DMS114 treated with DMSO at 0.1 percent for 48 hours (cell line): Measurements from ENCODE around the gene MANBA.
A peak's percentile ranks its signal among the peaks of the same experiment; 100 is the strongest.
"Not testable (repeated sequence)": the region's sequence is repeated elsewhere in the genome, so short reads cannot be mapped to it uniquely, and the experiment has no call there.

ENCODE experiments used
- DNase-seq: peaks from one replicate; lab custom pipeline; 2025; ENCODE audit not compliant: unreplicated experiment; lab: John Stamatoyannopoulos, UW

MANBA gene

GRCh38 chr4:102764901-102765300 is 4.1 kb upstream of the MANBA start:
- no peak for DNase-seq

GRCh38 chr4:102761906-102762305 is 1.1 kb upstream of the MANBA start:
- DNase-seq = no peak

- DNase-seq = no peak
Observed at GRCh38 chr4:102761296-102761701, 531 bp upstream of the MANBA start.

- peak; percentile 5 for DNase-seq
Observed at GRCh38 chr4:102759831-102760644, 730 bp downstream of the MANBA start.

GRCh38 chr4:102758241-102759160 is 2.3 kb downstream of the MANBA start:
- no peak for DNase-seq

GRCh38 chr4:102757681-102758080 is 3.1 kb downstream of the MANBA start:
- DNase-seq = no peak

GRCh38 chr4:102754044-102754443 is 6.7 kb downstream of the MANBA start:
- DNase-seq = no peak

- no peak for DNase-seq
Observed at GRCh38 chr4:102751941-102752340, 8.8 kb downstream of the MANBA start.

- DNase-seq = not testable (repeated sequence)
Observed at GRCh38 chr4:102743352-102743751, 17.4 kb downstream of the MANBA start.

GRCh38 chr4:102738802-102739201 is 22.0 kb downstream of the MANBA start:
- DNase-seq = not testable (repeated sequence)

GRCh38 chr4:102736636-102737549 is 23.9 kb downstream of the MANBA start:
- no peak for DNase-seq

GRCh38 chr4:102735582-102735981 is 25.2 kb downstream of the MANBA start:
- no peak for DNase-seq

GRCh38 chr4:102734591-102735385 is 26.0 kb downstream of the MANBA start:
- no peak for DNase-seq

GRCh38 chr4:102734116-102734515 is 26.7 kb downstream of the MANBA start:
- DNase-seq = no peak

- DNase-seq = no peak
Observed at GRCh38 chr4:102733084-102733483, 27.7 kb downstream of the MANBA start.

- DNase-seq = no peak
Observed at GRCh38 chr4:102732678-102733077, 28.1 kb downstream of the MANBA start.

GRCh38 chr4:102730968-102731533 is 29.7 kb downstream of the MANBA start:
- no peak for DNase-seq

GRCh38 chr4:102729486-102729885 is 31.3 kb downstream of the MANBA start:
- not testable (repeated sequence) for DNase-seq

GRCh38 chr4:102726919-102727318 is 33.8 kb downstream of the MANBA start:
- not testable (repeated sequence) for DNase-seq

- DNase-seq = no peak
Observed at GRCh38 chr4:102726068-102726467, 34.7 kb downstream of the MANBA start.
